ENCODE results near the gene CAMTA1.

The CAMTA1 gene

GRCh38 chr1:7516929-7517328 is 731.7 kb downstream of the CAMTA1 start:
- DNase-seq, result no peak

- DNase-seq, result no peak
Observed at GRCh38 chr1:7517611-7518330, 732.5 kb downstream of the CAMTA1 start.

- DNase-seq, result no peak
Observed at GRCh38 chr1:7518411-7518810, 733.2 kb downstream of the CAMTA1 start.

- DNase-seq, result no peak
Observed at GRCh38 chr1:7519181-7519860, 734.1 kb downstream of the CAMTA1 start.

- DNase-seq, result no peak
Observed at GRCh38 chr1:7519861-7520395, 734.7 kb downstream of the CAMTA1 start.

- DNase-seq, result no peak
Observed at GRCh38 chr1:7520496-7520895, 735.2 kb downstream of the CAMTA1 start.

GRCh38 chr1:7524341-7525337 is 739.4 kb downstream of the CAMTA1 start:
- DNase-seq, result no peak

GRCh38 chr1:7525338-7526063 is 740.2 kb downstream of the CAMTA1 start:
- DNase-seq, result no peak

- no peak for DNase-seq
Observed at GRCh38 chr1:7526196-7526866, 741.1 kb downstream of the CAMTA1 start.

- no peak for DNase-seq
Observed at GRCh38 chr1:7526867-7527732, 741.8 kb downstream of the CAMTA1 start.

- no peak for DNase-seq
Observed at GRCh38 chr1:7527733-7528045, 742.4 kb downstream of the CAMTA1 start.

- DNase-seq, result no peak
Observed at GRCh38 chr1:7528386-7529198, 743.3 kb downstream of the CAMTA1 start.

GRCh38 chr1:7529917-7530316 is 744.7 kb downstream of the CAMTA1 start:
- no peak for DNase-seq

GRCh38 chr1:7531562-7532340 is 746.5 kb downstream of the CAMTA1 start:
- DNase-seq, result no peak

- DNase-seq, result no peak
Observed at GRCh38 chr1:7533006-7533405, 747.8 kb downstream of the CAMTA1 start.

GRCh38 chr1:7534061-7534825 is 749.0 kb downstream of the CAMTA1 start:
- no peak for DNase-seq

GRCh38 chr1:7535016-7535415 is 749.8 kb downstream of the CAMTA1 start:
- DNase-seq, result no peak

Data from GF-D8 (cell line).